ENCODE results near the gene RAMP3. TPM values are rescaled to one million over a fixed set of nuclear protein-coding genes. Genes with fewer than 3 reads are reported as not detected.

The RAMP3 gene
- total and polyA plus RNA-seq, 9 of the 15 experiments (the other 6 are each of a cell fraction or from before 2014, with no cell fraction given) = not detected

DNA sequence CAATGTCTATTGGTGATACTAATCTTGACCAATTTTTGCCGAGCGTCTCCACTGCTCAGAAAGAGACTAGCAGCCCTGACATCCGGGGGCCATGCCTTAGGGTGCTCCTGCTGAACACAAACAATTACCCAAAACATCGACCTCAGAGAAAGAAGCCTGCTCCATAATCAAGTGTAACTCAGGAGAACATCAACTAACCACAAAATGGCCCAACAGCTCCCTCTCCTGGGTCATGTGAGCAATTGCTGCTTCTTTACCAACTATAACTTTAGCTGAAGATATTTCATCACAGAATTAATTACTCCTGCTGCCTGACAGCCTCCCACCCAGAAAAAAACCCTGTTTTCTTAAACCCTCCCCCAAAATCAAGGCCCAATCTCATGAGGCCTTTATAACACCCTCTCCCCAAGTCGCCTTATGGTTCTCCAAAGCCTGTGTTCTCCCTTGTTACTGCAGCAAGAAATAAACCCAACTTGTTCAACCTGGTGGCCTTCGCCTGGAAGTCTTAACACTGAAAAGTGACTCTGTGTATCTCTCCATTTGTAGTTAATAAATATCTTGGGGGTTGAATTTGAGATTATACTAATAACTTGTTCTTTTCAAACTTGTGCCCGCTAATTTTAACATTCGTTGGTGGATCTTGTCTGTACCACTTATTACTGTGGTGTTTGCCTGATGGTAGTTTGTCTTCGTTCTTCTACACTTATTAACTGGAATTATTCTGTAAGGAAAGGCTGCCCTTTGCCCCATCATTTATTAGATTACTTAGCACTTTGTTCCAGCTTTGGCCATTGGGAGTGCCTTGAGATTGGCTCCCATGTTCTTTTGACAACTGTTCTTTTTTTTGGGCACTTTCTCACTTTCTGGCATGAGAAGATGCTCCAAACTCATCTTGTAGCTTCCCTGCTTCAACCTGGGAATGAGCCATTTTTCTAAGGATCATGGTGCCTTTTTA lies 21.2 kb upstream of the RAMP3 start:
- DNase-seq (ENCODE audit: extremely low read depth in 1 of 4, low spot score in 3 of 4) (peak; percentile 75 to 86 (median 76)), ATAC-seq (peak; percentile 74), FAIRE-seq (peak; percentile 96)
- Histone ChIP-seq H4K20me1 (replicated peaks; ENCODE audit: control insufficient read depth, insufficient read depth, low read length) (no peaks in the 10 kb centered on the region), H3K4me1 (replicated peaks in 1 of 2; ENCODE audit: control insufficient read depth in 2 of 2, insufficient read depth in 2 of 2, low read length in 2 of 2) (peaks cover 5 to 15% of the 10 kb centered on the region in 2 experiments), H3K9me1 (ENCODE audit: control insufficient read depth, insufficient read depth, low read length) (no peaks in the 10 kb centered on the region), H3K9ac (ENCODE audit: insufficient read depth in 1 of 2, low read depth in 2 of 2, low read length in 2 of 2) (no peak overlapping the region), H3K36me3 (ENCODE audit: control insufficient read depth, insufficient read depth, low read length) (no peaks in the 10 kb centered on the region), H2AFZ (ENCODE audit: low read depth, low read length) (peak overlapping the region; percentile 53), H3K27me3 (ENCODE audit: control insufficient read depth in 2 of 2, insufficient read depth in 2 of 2, low read length in 2 of 2) (no peaks in the 10 kb centered on the region), H3K27ac (ENCODE audit: extremely low read depth, low read depth, low read length) (no peak overlapping the region), H3K4me2 (ENCODE audit: insufficient read depth, low read length) (no peak overlapping the region; the same call in 1 of the 2 replicates), H3K9me3 (replicated peaks; ENCODE audit: control insufficient read depth, insufficient read depth, low read depth, low read length) (no peaks in the 10 kb centered on the region), H3K79me2 (ENCODE audit: control insufficient read depth, insufficient read depth, low read length) (no peaks in the 10 kb centered on the region), H3K4me3 (no peak overlapping the region)
- in situ Hi-C loops (cut with MboI) (loop anchor here (5.0 to 10.0 kb wide), 2 partner anchors 169 to 542 kb away; no protein-coding TSS in a partner anchor), intact Hi-C loops (cut with micrococcal nuclease) (loop anchor here (1.0 to 10.0 kb wide), 4 partner anchors 58 to 548 kb away; no protein-coding TSS in a partner anchor)
- 33% methylated on average over 9 of the region's 9 CpGs for WGBS (ENCODE audit: insufficient coverage, low coverage, missing lambda C conversion rate)
- BruUV-seq (replicated peaks) = no TSS peak
- ChIA-PET CTCF (ENCODE audit: low intra/inter-chr PET ratio) (interaction anchor here (0.6 to 2.4 kb wide), 8 partner anchors 9 to 562 kb away, joined by 3 to 27 read pairs (median 6); no protein-coding TSS in a partner anchor), POLR2A (interaction anchor here (0.6 to 1.7 kb wide), 7 partner anchors 25 to 274 kb away, joined by 3 to 17 read pairs (median 3); partner anchors contain the start of gene TBRG4)
- TF ChIP-seq MAFK (IDR thresholded peaks at IDR 0.05; ENCODE audit: low read length) (no peak), BHLHE40 (IDR thresholded peaks at IDR 0.05; ENCODE audit: low read length) (no peak), ARNT (IDR thresholded peaks at IDR 0.05) (peak in 1 of 2 experiments; percentile 49; a peak in 1 of 4 replicates), MEIS2 (IDR thresholded peaks at IDR 0.05; ENCODE audit: partially characterized antibody) (peak; percentile 58), STAG1 (CRISPR knock-in tag; IDR thresholded peaks at IDR 0.05; ENCODE audit: borderline replicate concordance) (peak; percentile 80; the same call in 1 of the 2 replicates), ESRRA (IDR thresholded peaks at IDR 0.05; ENCODE audit: borderline replicate concordance, low read depth) (peak; percentile 51; the same call in 1 of the 2 replicates), KLF16 (IDR thresholded peaks at IDR 0.05) (0 out of 2 replicates have a peak, but pooled peaks have one; percentile 28), MTA3 (IDR thresholded peaks at IDR 0.05; ENCODE audit: borderline replicate concordance) (no peak), SMC3 (conservative IDR thresholded peaks at IDR 0.05; ENCODE audit: insufficient read depth, low read depth, low read length) (peak; percentile 88), ARID2 (IDR thresholded peaks at IDR 0.05) (peak; percentile 84), SIN3A (IDR thresholded peaks at IDR 0.05; ENCODE audit: borderline replicate concordance in 2 of 2, control insufficient read depth in 1 of 2, low read depth in 2 of 2, low read length in 2 of 2) (no peak)
- TF ChIP-seq, protein P1, sequence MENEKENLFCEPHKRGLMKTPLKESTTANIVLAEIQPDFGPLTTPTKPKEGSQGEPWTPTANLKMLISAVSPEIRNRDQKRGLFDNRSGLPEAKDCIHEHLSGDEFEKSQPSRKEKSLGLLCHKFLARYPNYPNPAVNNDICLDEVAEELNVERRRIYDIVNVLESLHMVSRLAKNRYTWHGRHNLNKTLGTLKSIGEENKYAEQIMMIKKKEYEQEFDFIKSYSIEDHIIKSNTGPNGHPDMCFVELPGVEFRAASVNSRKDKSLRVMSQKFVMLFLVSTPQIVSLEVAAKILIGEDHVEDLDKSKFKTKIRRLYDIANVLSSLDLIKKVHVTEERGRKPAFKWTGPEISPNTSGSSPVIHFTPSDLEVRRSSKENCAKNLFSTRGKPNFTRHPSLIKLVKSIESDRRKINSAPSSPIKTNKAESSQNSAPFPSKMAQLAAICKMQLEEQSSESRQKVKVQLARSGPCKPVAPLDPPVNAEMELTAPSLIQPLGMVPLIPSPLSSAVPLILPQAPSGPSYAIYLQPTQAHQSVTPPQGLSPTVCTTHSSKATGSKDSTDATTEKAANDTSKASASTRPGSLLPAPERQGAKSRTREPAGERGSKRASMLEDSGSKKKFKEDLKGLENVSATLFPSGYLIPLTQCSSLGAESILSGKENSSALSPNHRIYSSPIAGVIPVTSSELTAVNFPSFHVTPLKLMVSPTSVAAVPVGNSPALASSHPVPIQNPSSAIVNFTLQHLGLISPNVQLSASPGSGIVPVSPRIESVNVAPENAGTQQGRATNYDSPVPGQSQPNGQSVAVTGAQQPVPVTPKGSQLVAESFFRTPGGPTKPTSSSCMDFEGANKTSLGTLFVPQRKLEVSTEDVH (IDR thresholded peaks at IDR 0.05; ENCODE audit: low read depth, partially characterized antibody) = no peak
